Measurements from ENCODE around the gene ZNHIT3. TPM values are rescaled to one million over a fixed set of nuclear protein-coding genes. Genes with fewer than 3 reads are reported as not detected.

The ZNHIT3 gene
- total RNA-seq, 2 donors from 2014 or later, result 21.1 to 32.4 TPM

DNA sequence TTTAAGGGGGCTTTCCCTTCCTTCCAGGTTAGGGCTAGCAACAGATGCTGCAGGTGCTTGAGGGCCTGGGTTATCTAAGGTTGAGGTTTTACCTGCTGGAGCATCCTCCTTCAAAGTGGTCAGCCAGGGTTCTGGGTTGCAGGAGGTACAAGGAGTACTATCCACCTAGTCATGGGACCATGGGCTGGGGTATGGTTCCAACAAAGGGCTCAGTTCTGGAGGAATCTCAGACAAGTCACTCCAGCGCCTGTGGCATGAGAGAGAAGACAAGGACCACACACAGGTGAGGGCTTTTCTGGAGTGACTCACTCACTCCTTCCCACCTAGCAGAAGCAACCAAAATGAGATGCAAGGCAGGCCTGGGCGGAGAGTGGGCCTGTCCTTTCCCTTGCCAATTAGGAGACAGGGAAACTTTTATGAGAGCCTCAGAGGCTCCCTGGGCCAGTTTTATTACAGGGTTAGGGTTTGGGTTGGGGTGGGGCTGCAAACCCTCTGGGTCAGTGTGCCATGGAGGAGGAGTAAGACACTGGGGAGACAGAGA, 46.0 kb downstream of the ZNHIT3 start:
- Histone ChIP-seq H3K27ac (no peak overlapping the region), H3K4me3 (no peak overlapping the region), H3K4me1 (peaks cover 10% of the 10 kb centered on the region), H3K9me3 (no peaks in the 10 kb centered on the region), H3K36me3 (replicated peaks in 1 of 2; ENCODE audit: insufficient read depth in 1 of 2, low read depth in 2 of 2) (peaks cover 0 to 2% of the 10 kb centered on the region in 2 donors), H3K27me3 (no peaks in the 10 kb centered on the region)
- intact Hi-C loops (cut with DNase I), result no loop called here
- 92 to 100% methylated on average over 2 of the region's 2 CpGs for WGBS, 2 donors
- no peak for TF ChIP-seq POLR2A (IDR thresholded peaks at IDR 0.05)
- no peak for DNase-seq
- no peak for ATAC-seq

- H3K4me1 ChIP-seq, result peaks cover 10% of the 10 kb centered on the region
- intact Hi-C loops (cut with DNase I), result no loop called here
- no peaks in the 10 kb centered on the region for H3K36me3 ChIP-seq (replicated peaks in 1 of 2; ENCODE audit: insufficient read depth in 1 of 2, low read depth in 2 of 2)
- TF ChIP-seq POLR2A (IDR thresholded peaks at IDR 0.05) (no peak), CTCF (IDR thresholded peaks at IDR 0.05) (peak; percentile 19 to 62 (median 44))
- H3K27me3 ChIP-seq, result no peaks in the 10 kb centered on the region
- 6 to 8% methylated on average over 41 to 48 of the region's 48 CpGs for WGBS, 2 donors
- peak overlapping the region; percentile 65 to 76 for H3K4me3 ChIP-seq
- DNase-seq, result peak; percentile 63 to 74 (median 72)
- H3K9me3 ChIP-seq, result no peaks in the 10 kb centered on the region
- H3K27ac ChIP-seq, result peak overlapping the region; percentile 89 to 98 (median 94)
- peak; percentile 40 for ATAC-seq
Measured at GRCh38 chr17:36533935-36534839, 47.7 kb downstream of the ZNHIT3 start.

- intact Hi-C loops (cut with DNase I), result no loop called here
Measured at GRCh38 chr17:36534840-36535668, 48.6 kb downstream of the ZNHIT3 start, which contains the start of the genes MYO19 and PIGW. Gene MYO19 (minus strand): TSS chr17:36534868. CDS start chr17:36532538, 2,330 bp downstream. Gene PIGW (plus strand): TSS chr17:36534987. CDS start chr17:36537102, 2,115 bp downstream.

GRCh38 chr17:36535669-36536081, 49.2 kb downstream of the ZNHIT3 start:
- Histone ChIP-seq H3K4me1 (peaks cover 10% of the 10 kb centered on the region), H3K36me3 (replicated peaks in 1 of 2; ENCODE audit: insufficient read depth in 1 of 2, low read depth in 2 of 2) (no peaks in the 10 kb centered on the region), H3K27ac (peak overlapping the region; percentile 89 to 98 (median 94)), H3K27me3 (no peaks in the 10 kb centered on the region), H3K9me3 (no peaks in the 10 kb centered on the region), H3K4me3 (peak overlapping the region; percentile 65 to 76)
- WGBS, 2 donors, result 6 to 9% methylated on average over 15 of the region's 15 CpGs
- TF ChIP-seq CTCF (IDR thresholded peaks at IDR 0.05) (peak in 2 of 7 experiments; percentile 40 to 50), POLR2A (IDR thresholded peaks at IDR 0.05) (peak in 1 of 3 donors; percentile 76)
- DNase-seq, result no peak
- intact Hi-C loops (cut with DNase I), result no loop called here
- peak; percentile 33 for ATAC-seq

More at GRCh38 chr17:36534840-36535668, 48.6 kb downstream of the ZNHIT3 start, which contains the start of the genes MYO19 and PIGW:
- no peaks in the 10 kb centered on the region for H3K9me3 ChIP-seq
- peaks cover 10% of the 10 kb centered on the region for H3K4me1 ChIP-seq
- H3K27ac ChIP-seq, result peak within 1 kb of the TSS; percentile 89 to 98 (median 94)
- peak within 1 kb of the TSS; percentile 65 to 76 for H3K4me3 ChIP-seq
- 0 to 1% methylated on average over 14 to 83 of the region's 83 CpGs for WGBS, 2 donors
- ATAC-seq (peak; percentile 88), DNase-seq (peak; percentile 86 to 90 (median 88))
- TF ChIP-seq POLR2A (IDR thresholded peaks at IDR 0.05), result peak; percentile 75 to 93 (median 91)
- peak in 2 of 7 experiments; percentile 15 to 23 for TF ChIP-seq CTCF (IDR thresholded peaks at IDR 0.05)
- no peaks in the 10 kb centered on the region for H3K36me3 ChIP-seq (replicated peaks in 1 of 2; ENCODE audit: insufficient read depth in 1 of 2, low read depth in 2 of 2)
- H3K27me3 ChIP-seq, result no peaks in the 10 kb centered on the region
